H9 (cell line): Measurements from ENCODE around the gene CELA2B. TPM values are rescaled to one million over a fixed set of nuclear protein-coding genes. Genes with fewer than 3 reads are reported as not detected.

ENCODE experiments used
- DNase-seq: peaks from one replicate; pipeline ENCODE4 v3.0.0-alpha.2; 2017
- H2AFZ ChIP-seq: one replicate; pipeline ENCODE4 v1.6.1; 2013; ENCODE audit warnings: mild to moderate bottlenecking, low read length, control low read depth, moderate library complexity
- H2AK5ac ChIP-seq: 2 replicates; pipeline ENCODE4 v1.6.1; 2013; ENCODE audit warnings: low read length, control low read depth, mixed read lengths; ENCODE audit not compliant: insufficient read length
- H2BK120ac ChIP-seq: one replicate; pipeline ENCODE4 v1.6.1; 2013; ENCODE audit warnings: low read depth, mild to moderate bottlenecking, low read length, control low read depth, inconsistent platforms; ENCODE audit not compliant: poor library complexity, severe bottlenecking
- H2BK12ac ChIP-seq: 2 replicates; pipeline ENCODE4 v1.6.1; 2013; ENCODE audit warnings: low read length, control low read depth, mixed read lengths, low read depth; ENCODE audit not compliant: insufficient read length
- H2BK15ac ChIP-seq: 2 replicates; pipeline ENCODE4 v1.6.1; 2013; ENCODE audit warnings: low read depth, low read length, control low read depth
- H2BK20ac ChIP-seq: one replicate; pipeline ENCODE4 v1.6.1; 2013; ENCODE audit warnings: low read depth, mild to moderate bottlenecking, low read length, control low read depth, inconsistent platforms; ENCODE audit not compliant: poor library complexity, severe bottlenecking
- H2BK5ac ChIP-seq: 2 replicates; pipeline ENCODE4 v1.6.1; 2013; ENCODE audit warnings: low read length, control low read depth, mixed read lengths; ENCODE audit not compliant: insufficient read length
- H3K14ac ChIP-seq: 2 replicates; pipeline ENCODE4 v1.6.1; 2013; ENCODE audit warnings: low read length, control low read depth; ENCODE audit not compliant: insufficient read depth
- H3K18ac ChIP-seq: 2 replicates; pipeline ENCODE4 v1.6.1; 2013; ENCODE audit warnings: low read depth, mild to moderate bottlenecking, mixed read lengths, low read length, control low read depth; ENCODE audit not compliant: insufficient read length
- H3K23ac ChIP-seq: 2 replicates; pipeline ENCODE4 v1.6.1; 2013; ENCODE audit warnings: low read length, control low read depth, mixed read lengths, low read depth; ENCODE audit not compliant: insufficient read length
- H3K23me2 ChIP-seq: 2 replicates; pipeline ENCODE4 v1.6.1; 2013; ENCODE audit warnings: low read depth, mild to moderate bottlenecking, mixed read lengths, low read length, control low read depth; ENCODE audit not compliant: insufficient read length, poor library complexity, severe bottlenecking
- H3K27ac ChIP-seq: 2 replicates; pipeline ENCODE4 v1.5.1; 2013; ENCODE audit warnings: low read length, control low read depth, mixed read lengths, low read depth; ENCODE audit not compliant: insufficient read length
- H3K27me3 ChIP-seq: 2 replicates; pipeline ENCODE4 v1.6.1; 2013; ENCODE audit warnings: low read length, control low read depth, inconsistent platforms; ENCODE audit not compliant: insufficient read depth
- H3K4ac ChIP-seq: 2 replicates; pipeline ENCODE4 v1.6.1; 2013; ENCODE audit warnings: low read depth, mild to moderate bottlenecking, control low read depth, inconsistent platforms, low read length, moderate library complexity
- H3K4me1 ChIP-seq: 2 replicates; pipeline ENCODE4 v1.6.1; 2013; ENCODE audit warnings: low read length, control low read depth, inconsistent platforms; ENCODE audit not compliant: insufficient read depth
- H3K4me2 ChIP-seq: 2 replicates; pipeline ENCODE4 v1.6.1; 2013; ENCODE audit warnings: low read length, control low read depth, mixed read lengths; ENCODE audit not compliant: insufficient read length, insufficient read depth
- H3K56ac ChIP-seq: 2 replicates; pipeline ENCODE4 v1.6.1; 2013; ENCODE audit warnings: low read depth, mild to moderate bottlenecking, mixed read lengths, low read length, control low read depth; ENCODE audit not compliant: insufficient read length
- H3K79me1 ChIP-seq: 2 replicates; pipeline ENCODE4 v1.6.1; 2013; ENCODE audit warnings: low read depth, mild to moderate bottlenecking, moderate library complexity, low read length, control low read depth, inconsistent platforms; ENCODE audit not compliant: insufficient read depth, poor library complexity, severe bottlenecking
- H3K79me2 ChIP-seq: 2 replicates; pipeline ENCODE4 v1.6.1; 2013; ENCODE audit warnings: low read length, control low read depth, inconsistent platforms; ENCODE audit not compliant: insufficient read depth
- H3K9ac ChIP-seq: 2 replicates; pipeline ENCODE4 v1.6.1; 2013; ENCODE audit warnings: low read length, control low read depth, mixed read lengths; ENCODE audit not compliant: insufficient read length; ENCODE audit errors: extremely low read depth
- H3K9me3 ChIP-seq: one replicate; pipeline ENCODE4 v1.6.1; 2013; ENCODE audit warnings: low read depth, low read length, inconsistent platforms; ENCODE audit not compliant: control insufficient read depth
- H3T11ph ChIP-seq: one replicate; pipeline ENCODE4 v1.6.1; 2013; ENCODE audit warnings: mild to moderate bottlenecking, low read length, control low read depth, inconsistent platforms
- H4K20me1 ChIP-seq: one replicate; pipeline ENCODE4 v1.6.1; 2013; ENCODE audit not compliant: control insufficient read depth, insufficient read length, insufficient read depth
- H4K5ac ChIP-seq: 2 replicates; pipeline ENCODE4 v1.6.1; 2013; ENCODE audit warnings: low read depth, mild to moderate bottlenecking, mixed read lengths, low read length, control low read depth; ENCODE audit not compliant: insufficient read length
- H4K8ac ChIP-seq: replicated peaks from 2 replicates; pipeline ENCODE4 v1.6.1; 2013; ENCODE audit warnings: low read length, control low read depth, mixed read lengths, low read depth; ENCODE audit not compliant: insufficient read length
- H4K91ac ChIP-seq: 2 replicates; pipeline ENCODE4 v1.6.1; 2013; ENCODE audit warnings: low read depth, mild to moderate bottlenecking, moderate library complexity, mixed read lengths, low read length, control low read depth; ENCODE audit not compliant: insufficient read length
- H3K27ac Mint-ChIP-seq, 3 experiments: 2 replicates in 2 of 3; 3 replicates in 1 of 3; pipeline ENCODE4 v1.8.0; 2020 to 2021; ENCODE audit warnings: mixed read lengths in 3 of 3, mild to moderate bottlenecking in 1 of 3, moderate library complexity in 1 of 3
- H3K27me3 Mint-ChIP-seq: 2 replicates; pipeline ENCODE4 v1.8.0; 2021; ENCODE audit warnings: low read depth, mild to moderate bottlenecking, moderate library complexity, mixed read lengths
- H3K36me3 Mint-ChIP-seq, 3 experiments: 2 replicates in 2 of 3; 3 replicates in 1 of 3; pipeline ENCODE4 v1.8.0; 2020 to 2021; ENCODE audit warnings: low read depth in 3 of 3, mixed read lengths in 3 of 3; ENCODE audit not compliant: insufficient read depth in 1 of 3
- H3K4me1 Mint-ChIP-seq, 2 experiments: 2 replicates each; pipeline ENCODE4 v1.8.0; 2020; ENCODE audit warnings: mixed read lengths in 2 of 2
- H3K4me3 Mint-ChIP-seq, 2 experiments: 2 replicates in 1 of 2; 3 replicates in 1 of 2; pipeline ENCODE4 v1.8.0; 2020 to 2021; ENCODE audit warnings: mild to moderate bottlenecking in 2 of 2, mixed read lengths in 2 of 2, moderate library complexity in 1 of 2
- H3K9me3 Mint-ChIP-seq, 2 experiments: 2 replicates in 1 of 2; 3 replicates in 1 of 2; pipeline ENCODE4 v1.8.0; 2020; ENCODE audit warnings: mild to moderate bottlenecking in 2 of 2, mixed read lengths in 2 of 2, moderate library complexity in 1 of 2
- WGBS: extraction: QIAGEN DNeasy Blood & Tissue Kit; methylation state at CpG from one replicate; pipeline ENCODE4 v1.1.7; 2013; ENCODE audit warnings: missing lambda C conversion rate, low lambda C conversion rate, mixed read lengths; ENCODE audit not compliant: insufficient read length; ENCODE audit errors: extremely low coverage; 5-methylcytosine and 5-hydroxymethylcytosine counted together
- total RNA-seq: library from RNA; stranded (reverse); gene quantifications from 2 replicates; pipeline ENCODE4 v1.2.1, GENCODE V29; 2021
- TF ChIP-seq, protein P1 (sequence below): fragments of 200-600 bp; sonication (generic); conservative IDR thresholded peaks from 3 replicates; pipeline ENCODE4 v1.8.0; 2021; ENCODE audit warnings: antibody characterized with exemption, mild to moderate bottlenecking

Gene CELA2B
- total RNA-seq, 1 experiment from 2014 or later = not detected

DNA sequence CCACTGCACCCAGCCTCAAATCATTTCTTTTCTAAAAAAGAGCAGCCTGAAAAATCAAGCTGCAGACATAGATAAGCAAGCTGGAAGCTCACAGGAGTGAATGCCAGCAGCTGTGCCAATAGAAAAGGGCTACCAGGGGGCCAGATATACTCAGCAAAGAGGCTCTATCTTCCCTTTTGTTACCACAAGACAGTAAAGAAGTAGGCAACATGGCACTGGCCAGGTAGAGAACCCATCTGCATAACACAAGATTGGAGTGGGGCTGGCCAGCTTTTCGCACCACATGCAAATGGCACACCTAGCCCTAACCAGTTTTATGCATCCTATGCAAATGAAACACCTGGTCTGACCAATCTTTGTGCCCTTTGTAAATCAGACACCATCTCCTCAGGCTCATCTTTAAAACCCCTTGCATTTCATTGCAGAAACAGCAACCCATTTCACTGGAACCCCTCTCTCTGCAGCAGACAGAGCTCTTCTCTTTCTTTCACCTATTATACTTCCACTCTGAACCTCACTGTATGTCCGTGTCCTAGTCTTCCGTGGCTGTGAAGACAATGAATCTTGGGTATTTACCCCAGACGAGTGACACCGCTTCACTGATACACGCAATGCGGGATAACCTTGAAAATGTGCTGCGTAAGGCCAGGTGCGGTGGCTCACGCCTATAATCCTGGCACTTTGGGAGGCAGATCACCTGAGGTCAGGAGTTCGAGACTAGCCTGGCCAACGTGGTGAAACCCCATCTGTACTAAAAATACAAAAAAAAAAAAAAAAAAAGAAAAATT is 33.0 kb downstream of the CELA2B start:
- Histone ChIP-seq H3K23ac (no peak overlapping the region), H3K14ac (peak overlapping the region; percentile 9; the same call in 1 of the 2 replicates), H2BK12ac (no peak overlapping the region), H3K4ac (no peak overlapping the region), H4K20me1 (no peaks in the 10 kb centered on the region), H4K5ac (no peak overlapping the region), H2BK120ac (no peak overlapping the region), H2BK20ac (no peak overlapping the region), H4K91ac (no peak overlapping the region), H3K27ac (peak overlapping the region; percentile 80), H3K27me3 (no peaks in the 10 kb centered on the region), H3K9me3 (no peaks in the 10 kb centered on the region), H4K8ac (no peak overlapping the region), H3K56ac (no peak overlapping the region), H2BK15ac (no peak overlapping the region), H3K9ac (no peak overlapping the region), H2BK5ac (no peak overlapping the region), H3K4me2 (peak overlapping the region; percentile 8), H2AK5ac (no peak overlapping the region), H2AFZ (no peak overlapping the region), H3K79me1 (no peaks in the 10 kb centered on the region), H3K79me2 (no peaks in the 10 kb centered on the region), H3K23me2 (no peaks in the 10 kb centered on the region), H3T11ph (no peak overlapping the region), H3K18ac (peak overlapping the region; percentile 2), H3K4me1 (peaks cover 9% of the 10 kb centered on the region; the same call in 1 of the 2 replicates)
- no peaks in the 10 kb centered on the region for H3K9me3 Mint-ChIP-seq
- H3K36me3 Mint-ChIP-seq = peaks cover 6 to 33% (median 12%) of the 10 kb centered on the region in 3 experiments; a peak in 6 of 7 replicates
- H3K27me3 Mint-ChIP-seq = no peaks in the 10 kb centered on the region
- no CpG with 5 or more reads among the region's 12 CpGs for WGBS
- H3K27ac Mint-ChIP-seq = peak overlapping the region; percentile 91 to 99 (median 91)
- DNase-seq = peak; percentile 94
- H3K4me1 Mint-ChIP-seq = peaks cover 31 to 46% of the 10 kb centered on the region in 2 experiments
- H3K4me3 Mint-ChIP-seq = peak overlapping the region in 1 of 2 experiments; percentile 30; a peak in 3 of 5 replicates
- TF ChIP-seq, protein P1, sequence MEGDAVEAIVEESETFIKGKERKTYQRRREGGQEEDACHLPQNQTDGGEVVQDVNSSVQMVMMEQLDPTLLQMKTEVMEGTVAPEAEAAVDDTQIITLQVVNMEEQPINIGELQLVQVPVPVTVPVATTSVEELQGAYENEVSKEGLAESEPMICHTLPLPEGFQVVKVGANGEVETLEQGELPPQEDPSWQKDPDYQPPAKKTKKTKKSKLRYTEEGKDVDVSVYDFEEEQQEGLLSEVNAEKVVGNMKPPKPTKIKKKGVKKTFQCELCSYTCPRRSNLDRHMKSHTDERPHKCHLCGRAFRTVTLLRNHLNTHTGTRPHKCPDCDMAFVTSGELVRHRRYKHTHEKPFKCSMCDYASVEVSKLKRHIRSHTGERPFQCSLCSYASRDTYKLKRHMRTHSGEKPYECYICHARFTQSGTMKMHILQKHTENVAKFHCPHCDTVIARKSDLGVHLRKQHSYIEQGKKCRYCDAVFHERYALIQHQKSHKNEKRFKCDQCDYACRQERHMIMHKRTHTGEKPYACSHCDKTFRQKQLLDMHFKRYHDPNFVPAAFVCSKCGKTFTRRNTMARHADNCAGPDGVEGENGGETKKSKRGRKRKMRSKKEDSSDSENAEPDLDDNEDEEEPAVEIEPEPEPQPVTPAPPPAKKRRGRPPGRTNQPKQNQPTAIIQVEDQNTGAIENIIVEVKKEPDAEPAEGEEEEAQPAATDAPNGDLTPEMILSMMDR = no peak
